ENCODE data around the gene CRY1. TPM values are rescaled to one million over a fixed set of nuclear protein-coding genes. Genes with fewer than 3 reads are reported as not detected.

CRY1 gene
- polyA plus RNA-seq, 1 donor (not counting 4 experiments of a cell fraction or from before 2014, with no cell fraction given), result 10.0 TPM

- H3K79me2 ChIP-seq (ENCODE audit: control insufficient read depth, insufficient read depth, low read length), result peaks cover 35% of the 10 kb centered on the region
- TF ChIP-seq CTCF (optimal IDR thresholded peaks at IDR 0.05 in 1 of 3, IDR thresholded peaks at IDR 0.05 in 1 of 3, conservative IDR thresholded peaks at IDR 0.05 in 1 of 3; ENCODE audit: extremely low read depth in 1 of 3, insufficient read depth in 2 of 3, low read length in 3 of 3) (no peak), EZH2 (IDR thresholded peaks at IDR 0.05; ENCODE audit: low read length) (no peak)
- FAIRE-seq (no peak), DNase-seq (ENCODE audit: low read depth, low spot score) (no peak)
- no peak overlapping the region for H3K4me3 ChIP-seq (ENCODE audit: control insufficient read depth in 2 of 3, extremely low read depth in 1 of 3, insufficient read depth in 2 of 3, low read depth in 1 of 3, low read length in 3 of 3)
- H3K27ac ChIP-seq (ENCODE audit: control insufficient read depth, insufficient read depth, low read length), result no peak overlapping the region
- H3K27me3 ChIP-seq (ENCODE audit: control insufficient read depth, extremely low read depth, insufficient read depth, low read length), result no peaks in the 10 kb centered on the region
- dilution Hi-C loops (cut with MboI; ENCODE audit: extremely low pct_ligation_motif_present, low sequenced_read_pairs), result no loop called here
- H3K9me1 ChIP-seq (ENCODE audit: control insufficient read depth, extremely low read depth, insufficient read depth, low read length), result no peaks in the 10 kb centered on the region
- H4K20me1 ChIP-seq (ENCODE audit: control insufficient read depth, extremely low read depth, insufficient read depth, low read length), result no peaks in the 10 kb centered on the region
- no peak overlapping the region for H3K9ac ChIP-seq (ENCODE audit: control insufficient read depth, extremely low read depth, insufficient read depth, low read length)
- H3K36me3 ChIP-seq (ENCODE audit: control insufficient read depth in 2 of 2, extremely low read depth in 1 of 2, insufficient read depth in 2 of 2, low read length in 2 of 2), result peaks cover 0 to 2% of the 10 kb centered on the region in 2 experiments
- H3K4me2 ChIP-seq (ENCODE audit: control insufficient read depth, extremely low read depth, insufficient read depth, low read depth, low read length), result no peak overlapping the region
- H3K9me3 ChIP-seq (ENCODE audit: control insufficient read depth, low read depth, low read length), result no peaks in the 10 kb centered on the region
- H3K4me1 ChIP-seq (ENCODE audit: control insufficient read depth, extremely low read depth, insufficient read depth, low read length), result no peaks in the 10 kb centered on the region
- no peak overlapping the region for H2AFZ ChIP-seq (ENCODE audit: control insufficient read depth, low read length)
These were observed 128.8 kb downstream of the CRY1 start for GRCh38 chr12:106964526-106964925.

- H3K9me1 ChIP-seq (ENCODE audit: control insufficient read depth, extremely low read depth, insufficient read depth, low read length), result no peaks in the 10 kb centered on the region
- H3K79me2 ChIP-seq (ENCODE audit: control insufficient read depth, insufficient read depth, low read length), result peaks cover 56% of the 10 kb centered on the region
- H3K4me1 ChIP-seq (ENCODE audit: control insufficient read depth, extremely low read depth, insufficient read depth, low read length), result peaks cover 14% of the 10 kb centered on the region
- no peaks in the 10 kb centered on the region for H3K9me3 ChIP-seq (ENCODE audit: control insufficient read depth, low read depth, low read length)
- H2AFZ ChIP-seq (ENCODE audit: control insufficient read depth, low read length), result no peak overlapping the region
- no peak overlapping the region for H3K9ac ChIP-seq (ENCODE audit: control insufficient read depth, extremely low read depth, insufficient read depth, low read length)
- H3K27ac ChIP-seq (ENCODE audit: control insufficient read depth, insufficient read depth, low read length), result no peak overlapping the region
- H3K27me3 ChIP-seq (ENCODE audit: control insufficient read depth, extremely low read depth, insufficient read depth, low read length), result no peaks in the 10 kb centered on the region
- no peaks in the 10 kb centered on the region for H3K36me3 ChIP-seq (ENCODE audit: control insufficient read depth in 2 of 2, extremely low read depth in 1 of 2, insufficient read depth in 2 of 2, low read length in 2 of 2)
- DNase-seq (ENCODE audit: low read depth, low spot score) (no peak), FAIRE-seq (peak; percentile 68)
- H3K4me2 ChIP-seq (ENCODE audit: control insufficient read depth, extremely low read depth, insufficient read depth, low read depth, low read length), result no peak overlapping the region
- TF ChIP-seq EZH2 (IDR thresholded peaks at IDR 0.05; ENCODE audit: low read length) (no peak), CTCF (optimal IDR thresholded peaks at IDR 0.05 in 1 of 3, IDR thresholded peaks at IDR 0.05 in 1 of 3, conservative IDR thresholded peaks at IDR 0.05 in 1 of 3; ENCODE audit: extremely low read depth in 1 of 3, insufficient read depth in 2 of 3, low read length in 3 of 3) (no peak)
- dilution Hi-C loops (cut with MboI; ENCODE audit: extremely low pct_ligation_motif_present, low sequenced_read_pairs), result no loop called here
- no peaks in the 10 kb centered on the region for H4K20me1 ChIP-seq (ENCODE audit: control insufficient read depth, extremely low read depth, insufficient read depth, low read length)
- H3K4me3 ChIP-seq (ENCODE audit: control insufficient read depth in 2 of 3, extremely low read depth in 1 of 3, insufficient read depth in 2 of 3, low read depth in 1 of 3, low read length in 3 of 3), result no peak overlapping the region
These were observed 131.1 kb downstream of the CRY1 start for GRCh38 chr12:106962286-106962685.
